ENCODE data around the gene ITGB5.

- no peak for TF ChIP-seq CTCF (conservative IDR thresholded peaks at IDR 0.05 in 1 of 2, IDR thresholded peaks at IDR 0.05 in 1 of 2; ENCODE audit: extremely low read depth in 1 of 2, insufficient read depth in 1 of 2, low read depth in 1 of 2, low read length in 2 of 2)
- TF ChIP-seq EZH2 (IDR thresholded peaks at IDR 0.05; ENCODE audit: borderline replicate concordance, low read length) = no peak
These were observed 71.4 kb downstream of the ITGB5 start for GRCh38 chr3:124815781-124816180.
